PC-3 (cell line): Measurements from ENCODE around the gene TAL1.

Source experiments
- EZH2 ChIP-seq: fragments of 300-600 bp; sonication (generic); IDR thresholded peaks from one replicate; pipeline ENCODE4 v1.6.1; 2017; ENCODE audit warnings: antibody characterized with exemption, mild to moderate bottlenecking, low read length; ENCODE audit not compliant: unreplicated experiment
- TF ChIP-seq, protein P1 (sequence below): fragments of 300-600 bp; sonication (generic); conservative IDR thresholded peaks from 2 replicates; pipeline ENCODE4 v1.5.1; 2017; ENCODE audit warnings: antibody characterized with exemption, low read depth, mild to moderate bottlenecking, low read length

DNA sequence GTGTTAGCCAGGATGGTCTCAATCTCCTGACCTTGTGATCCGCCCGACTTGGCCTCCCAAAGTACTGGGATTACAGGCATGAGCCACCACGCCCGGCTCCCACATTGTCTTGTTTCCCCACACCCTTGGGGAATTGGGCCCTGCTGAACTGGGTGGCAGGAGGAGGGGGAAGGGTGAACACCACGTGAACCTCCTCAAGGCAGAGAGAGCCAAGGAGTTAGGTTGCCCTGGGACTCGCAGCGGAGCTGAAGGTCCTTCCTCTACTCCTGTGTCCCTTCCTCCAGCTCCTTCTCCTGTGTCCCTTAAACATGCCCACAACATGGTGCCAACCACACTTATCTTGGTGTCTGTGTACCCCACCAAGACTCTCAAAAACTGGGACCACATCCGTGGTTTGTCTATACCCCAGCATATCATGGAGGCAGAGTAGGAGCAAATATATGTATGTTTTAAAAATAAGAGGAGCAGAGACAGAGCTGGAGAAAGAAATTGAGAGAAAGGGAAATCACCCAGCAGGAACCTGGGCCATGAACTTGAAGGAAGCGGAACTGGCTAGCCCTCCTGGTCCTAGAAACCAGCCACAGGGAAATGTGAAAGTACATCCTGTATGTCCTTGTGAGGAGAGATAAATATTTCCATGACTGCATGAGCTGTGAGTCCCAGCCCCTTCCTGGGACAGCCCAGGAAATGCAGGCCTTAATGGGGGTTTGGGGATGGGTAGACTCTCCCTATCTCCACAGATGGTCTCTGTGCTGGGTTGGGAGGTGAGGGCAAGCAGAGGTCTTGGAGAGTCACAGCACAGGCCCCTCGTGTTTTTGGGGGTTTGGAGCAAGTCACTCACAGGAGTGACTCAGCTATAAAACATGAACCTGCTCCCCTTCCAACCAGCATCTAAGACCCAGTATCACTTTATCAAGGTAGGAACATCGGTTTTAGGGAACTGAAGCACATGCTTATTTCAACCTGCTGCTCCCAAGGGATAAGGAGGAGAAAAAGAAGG, 9.4 kb upstream of the TAL1 start:
- TF ChIP-seq, protein P1, sequence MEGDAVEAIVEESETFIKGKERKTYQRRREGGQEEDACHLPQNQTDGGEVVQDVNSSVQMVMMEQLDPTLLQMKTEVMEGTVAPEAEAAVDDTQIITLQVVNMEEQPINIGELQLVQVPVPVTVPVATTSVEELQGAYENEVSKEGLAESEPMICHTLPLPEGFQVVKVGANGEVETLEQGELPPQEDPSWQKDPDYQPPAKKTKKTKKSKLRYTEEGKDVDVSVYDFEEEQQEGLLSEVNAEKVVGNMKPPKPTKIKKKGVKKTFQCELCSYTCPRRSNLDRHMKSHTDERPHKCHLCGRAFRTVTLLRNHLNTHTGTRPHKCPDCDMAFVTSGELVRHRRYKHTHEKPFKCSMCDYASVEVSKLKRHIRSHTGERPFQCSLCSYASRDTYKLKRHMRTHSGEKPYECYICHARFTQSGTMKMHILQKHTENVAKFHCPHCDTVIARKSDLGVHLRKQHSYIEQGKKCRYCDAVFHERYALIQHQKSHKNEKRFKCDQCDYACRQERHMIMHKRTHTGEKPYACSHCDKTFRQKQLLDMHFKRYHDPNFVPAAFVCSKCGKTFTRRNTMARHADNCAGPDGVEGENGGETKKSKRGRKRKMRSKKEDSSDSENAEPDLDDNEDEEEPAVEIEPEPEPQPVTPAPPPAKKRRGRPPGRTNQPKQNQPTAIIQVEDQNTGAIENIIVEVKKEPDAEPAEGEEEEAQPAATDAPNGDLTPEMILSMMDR = no peak
- TF ChIP-seq EZH2 = no peak
